Heart left ventricle (tissue), 16 donors: Measurements from ENCODE around the gene CALML4. TPM values are rescaled to one million over a fixed set of nuclear protein-coding genes. Genes with fewer than 3 reads are reported as not detected.

Source experiments
- ATAC-seq, 4 donors: fragments of 200-7000 bp; cut with Tn5 transposase; one replicate each; pipeline ENCODE4 v1.9.1; 2020 to 2022; ENCODE audit warnings: moderate library complexity in 4 of 4, mild to moderate bottlenecking in 3 of 4, moderate number of reproducible peaks in 1 of 4
- DNase-seq, 5 donors: peaks; one replicate each; pipeline ENCODE4 v3.0.0-alpha.2; 2020
- H3K27ac ChIP-seq, 12 donors: fragments of 200-600 bp; sonication (generic) in 4 of 12; one replicate each; pipeline versions ENCODE4 v1.5.0 to v1.8.0; 2016 to 2022; ENCODE audit warnings: mild to moderate bottlenecking in 2 of 12
- H3K27me3 ChIP-seq, 9 donors: fragments of 200-600 bp; sonication (generic) in 2 of 9; one replicate each; pipeline versions ENCODE4 v1.5.1 to v1.8.0; 2016 to 2022; ENCODE audit warnings: mild to moderate bottlenecking in 3 of 9
- H3K36me3 ChIP-seq, 9 donors: fragments of 200-600 bp; sonication (generic) in 2 of 9; one replicate each; pipeline versions ENCODE4 v1.5.0 to v1.8.0; 2018 to 2022; ENCODE audit warnings: mild to moderate bottlenecking in 2 of 9
- H3K4me1 ChIP-seq, 12 donors: fragments of 200-600 bp; sonication (generic) in 4 of 12; one replicate each; pipeline versions ENCODE4 v1.5.0 to v1.8.0; 2016 to 2022; ENCODE audit warnings: mild to moderate bottlenecking in 3 of 12
- H3K4me3 ChIP-seq, 12 donors: fragments of 200-600 bp; sonication (generic) in 4 of 12; one replicate each; pipeline versions ENCODE4 v1.5.0 to v1.8.0; 2017 to 2022; ENCODE audit warnings: mild to moderate bottlenecking in 9 of 12, moderate library complexity in 4 of 12
- H3K9me3 ChIP-seq, 12 donors: fragments of 200-600 bp; sonication (generic) in 4 of 12; one replicate each; pipeline versions ENCODE4 v1.5.0 to v1.8.0; 2016 to 2022; ENCODE audit warnings: mild to moderate bottlenecking in 1 of 12
- POLR2A ChIP-seq, 2 donors: fragments of 450-650 bp; IDR thresholded peaks; one replicate each; pipeline ENCODE4 v1.6.1; 2017; ENCODE audit warnings: antibody characterized with exemption in 2 of 2, mild to moderate bottlenecking in 2 of 2, moderate library complexity in 2 of 2
- WGBS, 4 donors: extraction: QIAGEN DNeasy Blood & Tissue Kit in 2 of 4; methylation state at CpG; one replicate each; pipeline versions ENCODE4 v1.1.5 to v1.1.7; 2013 to 2018; 5-methylcytosine and 5-hydroxymethylcytosine counted together
- intact Hi-C, 10 donors: fragments of 100-400 bp; cut with DNase I; formaldehyde crosslinking; loops; one replicate each; pipeline versions ENCODE4 v1.11.1 to v1.14.2; 2022
- polyA plus RNA-seq, 2 donors: library from polyadenylated mRNA; stranded (reverse); fragments of 200-250 nt; gene quantifications; one replicate each; pipeline ENCODE4 v1.2.3, GENCODE V29; 2013
- total RNA-seq, 9 donors: library from RNA; depleted of rRNA in 2 of 9; stranded (reverse); fragments of >200 nt in 2 of 9; fragmentation: NEBNext Ultra II Directional in 3 of 9; extraction: Animal tissue kit (Norgen Biotek cat#: 25700) in 3 of 9; gene quantifications; one replicate each; pipeline versions ENCODE4 v1.1.0 to v1.2.4, GENCODE V29; 2016 to 2023
- TF ChIP-seq, protein P1 (sequence below), 12 donors: fragments of 200-600 bp; sonication (generic) in 4 of 12; IDR thresholded peaks; one replicate each; pipeline versions ENCODE4 v1.5.0 to v1.8.0; 2018 to 2022; ENCODE audit warnings: antibody characterized with exemption in 12 of 12, mild to moderate bottlenecking in 5 of 12
- donor health status: ischemic (EF 13 %, LVEDD 7.1; RV severe dilation, severe dysfunction).
- donor health status: healthy with polysubstance abuse.
- donor health status: DM: no; HTN: yes; CAD: no.
- donor health status: DM: no; HTN: no; CAD: no.
- donor health status: ischemic (EF 25% LVEDD 6.9; RV normal size, moderate dysfunction).
- donor health status: ischemic (EF 25% LVEDD 5.7; RV mildly dilated, moderate dysfunction).
- donor health status: healthy.
- donor health status: DM: yes; HTN: yes; CAD: no.
- donor health status: ischemic (EF 35%, LVEDD 5.7; RV mildly dilated, moderate dysfunction).
- donor health status: nonischemic (EF 11% LVEDD 7.7; RV severe dilation, severe dysfunction).
- donor health status: DM: yes; HTN: yes; CAD: no.
- donor health status: PGD.
- donor health status: ischemic (EF 29% LVEDD 5.4; RV normal size, mild dysfunction).
- donor health status: nonischemic (EF 23%, LVEDD 6.1; RV moderate dilation, normal function).

Gene CALML4
- total and polyA plus RNA-seq, 11 donors: 0.21 to 6.6 (median 1.5) TPM

DNA sequence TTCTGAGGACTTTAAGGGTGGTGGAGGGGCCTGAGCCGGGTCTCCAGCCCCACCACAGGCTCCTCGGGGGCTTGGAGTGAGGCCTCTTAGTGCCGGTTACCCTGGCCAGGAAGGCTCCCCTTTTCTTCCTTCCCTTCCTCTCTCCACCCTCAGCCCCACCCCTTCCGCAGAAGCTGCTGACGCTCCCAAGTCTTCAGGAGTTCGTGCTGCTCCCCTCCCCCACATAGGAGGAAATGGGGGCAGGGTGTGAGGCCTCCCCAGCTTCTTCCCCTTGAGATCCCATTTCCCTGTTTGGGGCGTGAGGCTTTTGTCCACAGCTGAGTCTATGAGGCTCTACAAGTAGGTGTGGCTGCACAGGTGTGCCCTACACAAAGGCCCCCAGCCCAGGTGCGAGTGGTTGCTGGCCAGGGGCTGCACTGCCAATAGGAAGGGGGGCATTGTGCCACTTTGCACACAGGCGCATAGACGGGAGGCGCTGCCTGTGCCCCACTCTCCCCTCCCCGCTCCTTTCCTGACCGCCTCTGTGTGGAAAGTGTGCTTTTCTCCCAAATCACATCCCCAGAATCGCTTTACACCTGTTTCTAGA lies 915 bp upstream of the CALML4 start:
- Histone ChIP-seq H3K27me3 (no peaks in the 10 kb centered on the region), H3K36me3 (no peaks in the 10 kb centered on the region), H3K4me3 (peak overlapping the region in 8 of 12 donors; percentile 7 to 51 (median 28)), H3K27ac (peak overlapping the region in 8 of 12 donors; percentile 2 to 85 (median 64)), H3K9me3 (no peaks in the 10 kb centered on the region), H3K4me1 (peaks cover 0 to 53% (median 17%) of the 10 kb centered on the region in 12 donors)
- no peak for TF ChIP-seq POLR2A (IDR thresholded peaks at IDR 0.05)
- TF ChIP-seq, protein P1, sequence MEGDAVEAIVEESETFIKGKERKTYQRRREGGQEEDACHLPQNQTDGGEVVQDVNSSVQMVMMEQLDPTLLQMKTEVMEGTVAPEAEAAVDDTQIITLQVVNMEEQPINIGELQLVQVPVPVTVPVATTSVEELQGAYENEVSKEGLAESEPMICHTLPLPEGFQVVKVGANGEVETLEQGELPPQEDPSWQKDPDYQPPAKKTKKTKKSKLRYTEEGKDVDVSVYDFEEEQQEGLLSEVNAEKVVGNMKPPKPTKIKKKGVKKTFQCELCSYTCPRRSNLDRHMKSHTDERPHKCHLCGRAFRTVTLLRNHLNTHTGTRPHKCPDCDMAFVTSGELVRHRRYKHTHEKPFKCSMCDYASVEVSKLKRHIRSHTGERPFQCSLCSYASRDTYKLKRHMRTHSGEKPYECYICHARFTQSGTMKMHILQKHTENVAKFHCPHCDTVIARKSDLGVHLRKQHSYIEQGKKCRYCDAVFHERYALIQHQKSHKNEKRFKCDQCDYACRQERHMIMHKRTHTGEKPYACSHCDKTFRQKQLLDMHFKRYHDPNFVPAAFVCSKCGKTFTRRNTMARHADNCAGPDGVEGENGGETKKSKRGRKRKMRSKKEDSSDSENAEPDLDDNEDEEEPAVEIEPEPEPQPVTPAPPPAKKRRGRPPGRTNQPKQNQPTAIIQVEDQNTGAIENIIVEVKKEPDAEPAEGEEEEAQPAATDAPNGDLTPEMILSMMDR (IDR thresholded peaks at IDR 0.05): no peak
- ATAC-seq: peak in 3 of 4 donors; percentile 50 to 84 (median 73)
- intact Hi-C loops: loop anchor here in 1 of 10 donors (5.0 kb wide), 1 partner anchor 344 kb away; no protein-coding TSS in a partner anchor
- peak; percentile 74 to 82 (median 77) for DNase-seq
- 60 to 74% (median 69%) methylated on average over 14 of the region's 14 CpGs for WGBS, 4 donors

DNA sequence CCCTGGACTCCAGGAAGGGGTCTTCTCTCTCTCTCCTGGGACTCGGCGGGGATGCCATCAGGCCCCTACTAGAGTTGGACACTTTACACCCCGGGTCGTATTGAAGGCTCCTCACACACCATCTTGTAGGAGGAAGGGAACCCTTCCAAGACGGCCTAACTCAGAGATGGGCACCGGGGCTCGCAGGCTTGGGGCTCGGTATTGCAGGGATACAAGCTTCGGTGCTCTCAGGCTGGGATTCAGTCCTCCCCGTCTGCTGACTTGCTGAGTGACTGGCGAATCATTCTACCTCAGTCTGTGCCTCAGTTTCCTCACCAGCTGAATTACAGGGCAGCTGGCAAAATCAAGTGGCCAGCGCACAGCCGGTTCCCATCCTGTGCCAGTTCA lies 419 bp upstream of the CALML4 start:
- ATAC-seq: no peak
- Histone ChIP-seq H3K36me3 (no peaks in the 10 kb centered on the region), H3K4me3 (peak overlapping the region in 9 of 12 donors; percentile 6 to 51 (median 20)), H3K27me3 (no peaks in the 10 kb centered on the region), H3K9me3 (no peaks in the 10 kb centered on the region), H3K27ac (peak overlapping the region in 8 of 12 donors; percentile 2 to 85 (median 64)), H3K4me1 (peaks cover 0 to 49% (median 17%) of the 10 kb centered on the region in 12 donors)
- TF ChIP-seq, protein P1 (IDR thresholded peaks at IDR 0.05): no peak
- TF ChIP-seq POLR2A (IDR thresholded peaks at IDR 0.05): no peak
- 75 to 79% (median 76%) methylated on average over 11 to 13 of the region's 13 CpGs for WGBS, 4 donors
- DNase-seq: no peak
- intact Hi-C loops: loop anchor here in 1 of 10 donors (5.0 kb wide), 1 partner anchor 343 kb away; no protein-coding TSS in a partner anchor

DNA sequence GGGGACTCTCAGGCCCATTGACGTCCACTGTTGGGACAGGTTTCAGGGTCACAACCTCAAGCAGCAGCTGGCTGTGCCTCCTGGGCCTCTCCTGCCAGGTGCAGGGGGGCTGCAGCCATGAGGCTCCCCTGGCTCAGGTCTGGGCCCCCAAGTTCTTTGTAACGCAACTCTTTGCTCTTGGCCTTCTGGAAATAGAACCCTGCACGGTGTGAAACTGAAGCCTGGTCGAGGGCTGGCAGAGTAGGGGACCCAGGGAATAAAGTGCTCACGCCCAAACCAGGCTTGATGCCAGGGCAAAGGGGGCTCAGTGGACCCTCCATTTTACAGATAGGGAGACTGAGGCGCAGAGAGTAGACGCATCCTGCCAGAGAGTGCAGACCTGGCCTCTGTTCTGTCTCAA lies 771 bp downstream of the CALML4 start:
- H3K36me3 ChIP-seq: no peaks in the 10 kb centered on the region
- peak overlapping the region in 5 of 12 donors; percentile 20 to 51 (median 36) for H3K4me3 ChIP-seq
- peaks cover 0 to 52% (median 23%) of the 10 kb centered on the region in 12 donors for H3K4me1 ChIP-seq
- H3K9me3 ChIP-seq: no peaks in the 10 kb centered on the region
- H3K27ac ChIP-seq: peak overlapping the region in 1 of 12 donors; percentile 36
- DNase-seq (no peak), ATAC-seq (no peak)
- no peaks in the 10 kb centered on the region for H3K27me3 ChIP-seq
- 94 to 98% (median 96%) methylated on average over 6 to 7 of the region's 7 CpGs for WGBS, 4 donors
- intact Hi-C loops: no loop called here
- no peak for TF ChIP-seq POLR2A (IDR thresholded peaks at IDR 0.05)
- TF ChIP-seq, protein P1 (IDR thresholded peaks at IDR 0.05): no peak

DNA sequence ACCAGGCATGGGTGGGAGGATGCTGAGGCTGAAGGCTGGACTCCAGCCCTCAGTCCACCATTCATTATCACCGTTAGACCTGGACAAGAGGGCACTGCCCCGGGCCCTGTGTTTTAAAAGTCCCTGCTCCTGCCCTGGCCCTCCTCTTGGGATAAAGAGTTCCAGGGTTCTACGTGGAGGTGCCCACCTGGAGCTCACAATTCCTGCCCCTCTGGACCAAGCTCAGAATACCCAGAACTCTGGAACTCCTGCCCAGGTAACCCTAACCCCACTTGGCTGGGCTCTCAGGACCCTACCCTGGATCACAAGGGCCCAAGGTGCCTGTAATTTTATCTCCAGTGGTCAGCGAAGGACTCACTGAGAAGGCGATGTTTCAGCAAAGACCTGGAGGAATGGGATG lies 1.2 kb downstream of the CALML4 start:
- no peak for DNase-seq
- H3K4me3 ChIP-seq: no peak overlapping the region
- ATAC-seq: no peak

More for the DNA sequence above, 1.2 kb downstream of the CALML4 start:
- 95 to 100% (median 98%) methylated on average over 5 of the region's 5 CpGs for WGBS, 4 donors
- Histone ChIP-seq H3K4me1 (peaks cover 0 to 52% (median 23%) of the 10 kb centered on the region in 12 donors), H3K9me3 (no peaks in the 10 kb centered on the region), H3K27ac (no peak overlapping the region), H3K36me3 (no peaks in the 10 kb centered on the region), H3K27me3 (no peaks in the 10 kb centered on the region)
- TF ChIP-seq, protein P1 (IDR thresholded peaks at IDR 0.05): no peak
- TF ChIP-seq POLR2A (IDR thresholded peaks at IDR 0.05): no peak
- intact Hi-C loops: no loop called here
